NCI-H2029 (cell line): Measurements from ENCODE around the gene FASTKD2.

Experiments
- DNase-seq: peaks from one replicate; lab custom pipeline; 2025; lab: John Stamatoyannopoulos, UW

FASTKD2 gene

GRCh38 chr2:206765242-206766056 is at the start of gene FASTKD2, which contains the start of gene MDH1B:
FASTKD2 (plus strand) TSS chr2:206765606; CDS start chr2:206766694, 1,088 bp downstream.
MDH1B (minus strand) TSS chr2:206765328; CDS start chr2:206765271, 57 bp downstream.
- DNase-seq = peak; percentile 79

GRCh38 chr2:206716623-206717022 is 48.8 kb upstream of the FASTKD2 start:
- DNase-seq = no peak

GRCh38 chr2:206718296-206718695 is 47.1 kb upstream of the FASTKD2 start, which contains the start of gene DYTN:
DYTN (minus strand) TSS chr2:206718396; CDS start chr2:206718279, 117 bp downstream.
- no peak for DNase-seq

GRCh38 chr2:206721256-206721920 is 44.0 kb upstream of the FASTKD2 start:
- DNase-seq = no peak

- DNase-seq = no peak
Observed at GRCh38 chr2:206723288-206723687, 42.1 kb upstream of the FASTKD2 start.

GRCh38 chr2:206727287-206727686 is 38.1 kb upstream of the FASTKD2 start:
- no peak for DNase-seq

GRCh38 chr2:206728277-206729199 is 36.9 kb upstream of the FASTKD2 start:
- DNase-seq = no peak

- DNase-seq = no peak
Observed at GRCh38 chr2:206733341-206733740, 32.1 kb upstream of the FASTKD2 start.

GRCh38 chr2:206736935-206737334 is 28.5 kb upstream of the FASTKD2 start:
- no peak for DNase-seq

GRCh38 chr2:206739271-206739670 is 26.1 kb upstream of the FASTKD2 start:
- no peak for DNase-seq

GRCh38 chr2:206740800-206741199 is 24.6 kb upstream of the FASTKD2 start:
- DNase-seq = no peak

- DNase-seq = no peak
Observed at GRCh38 chr2:206756816-206757215, 8.6 kb upstream of the FASTKD2 start.

GRCh38 chr2:206764673-206765241 is 649 bp upstream of the FASTKD2 start:
- DNase-seq = no peak

GRCh38 chr2:206766057-206766930 is 888 bp downstream of the FASTKD2 start:
- no peak for DNase-seq

GRCh38 chr2:206774871-206775270 is 9.5 kb downstream of the FASTKD2 start:
- DNase-seq = no peak

- DNase-seq = no peak
Observed at GRCh38 chr2:206776432-206776831, 11.0 kb downstream of the FASTKD2 start.

GRCh38 chr2:206780671-206781070 is 15.3 kb downstream of the FASTKD2 start:
- no peak for DNase-seq

GRCh38 chr2:206783718-206784117 is 18.3 kb downstream of the FASTKD2 start:
- DNase-seq = no peak

GRCh38 chr2:206784559-206785353 is 19.4 kb downstream of the FASTKD2 start:
- no peak for DNase-seq
